Measurements from ENCODE around the gene NOTUM.
"Not testable (repeated sequence)": the region's sequence is repeated elsewhere in the genome, so short reads cannot be mapped to it uniquely, and the experiment has no call there.

NOTUM gene

DNA sequence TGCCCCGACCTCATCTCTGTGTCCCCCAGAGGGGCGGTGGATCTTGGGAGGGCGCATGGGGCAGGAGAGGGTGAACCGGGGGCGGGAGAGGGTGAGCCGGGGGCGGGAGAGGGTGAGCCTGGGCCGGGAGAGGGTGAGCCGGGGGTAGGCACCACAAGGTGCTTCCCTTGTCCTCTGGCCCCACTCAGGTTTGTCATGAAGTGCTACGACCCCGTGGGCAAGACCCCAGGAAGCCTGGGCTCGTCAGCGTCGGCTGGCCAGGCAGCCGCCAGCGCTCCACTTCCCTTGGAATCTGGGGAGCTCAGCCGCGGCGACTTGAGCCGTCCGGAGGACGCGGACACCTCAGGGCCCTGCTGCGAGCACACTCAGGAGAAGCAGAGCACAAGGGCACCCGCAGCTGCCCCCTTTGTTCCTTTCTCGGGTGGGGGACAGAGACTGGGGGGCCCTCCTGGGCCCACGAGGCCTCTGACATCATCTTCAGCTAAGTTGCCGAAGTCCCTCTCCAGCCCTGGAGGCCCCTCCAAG lies 35.3 kb upstream of the NOTUM start:
- DNase-seq: no peak

DNA sequence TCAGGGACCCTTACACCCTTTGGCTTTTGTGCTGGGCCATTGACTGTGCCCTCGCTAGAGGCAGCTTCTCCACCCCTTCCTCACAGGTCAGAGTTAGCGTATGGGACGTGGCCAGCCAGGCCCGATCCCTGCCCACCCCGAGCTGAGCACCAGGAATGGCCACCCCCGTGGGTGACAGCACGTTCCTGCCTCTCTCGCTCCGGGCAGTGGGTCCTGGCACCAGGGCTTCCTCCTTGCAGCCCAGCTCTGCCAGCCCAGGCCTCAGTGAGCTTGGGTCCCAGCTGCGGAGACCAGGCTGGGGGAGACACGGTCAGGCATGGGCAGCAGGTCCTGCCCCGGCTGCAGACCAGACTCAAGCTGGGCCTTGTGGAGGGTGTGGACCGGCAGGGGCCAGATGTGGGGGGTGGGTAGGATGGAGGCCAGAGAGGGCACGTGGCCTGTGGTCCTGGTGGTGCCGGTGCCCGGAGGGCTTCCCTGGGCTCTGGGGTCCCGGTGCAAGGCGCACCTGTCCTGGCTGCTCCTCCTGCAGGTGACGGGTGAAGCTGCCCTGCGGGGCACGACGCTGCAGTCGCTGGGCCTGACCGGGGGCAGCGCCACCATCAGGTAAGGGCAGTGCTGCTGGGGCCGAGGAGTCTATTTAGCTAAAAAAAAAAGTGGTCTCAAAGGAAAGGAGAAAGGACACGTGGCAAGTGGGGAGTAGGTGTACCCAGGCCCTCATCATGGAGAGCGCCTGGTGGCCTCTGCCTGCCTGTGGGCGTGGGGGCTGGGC lies 34.7 kb upstream of the NOTUM start:
- no peak for DNase-seq

DNA sequence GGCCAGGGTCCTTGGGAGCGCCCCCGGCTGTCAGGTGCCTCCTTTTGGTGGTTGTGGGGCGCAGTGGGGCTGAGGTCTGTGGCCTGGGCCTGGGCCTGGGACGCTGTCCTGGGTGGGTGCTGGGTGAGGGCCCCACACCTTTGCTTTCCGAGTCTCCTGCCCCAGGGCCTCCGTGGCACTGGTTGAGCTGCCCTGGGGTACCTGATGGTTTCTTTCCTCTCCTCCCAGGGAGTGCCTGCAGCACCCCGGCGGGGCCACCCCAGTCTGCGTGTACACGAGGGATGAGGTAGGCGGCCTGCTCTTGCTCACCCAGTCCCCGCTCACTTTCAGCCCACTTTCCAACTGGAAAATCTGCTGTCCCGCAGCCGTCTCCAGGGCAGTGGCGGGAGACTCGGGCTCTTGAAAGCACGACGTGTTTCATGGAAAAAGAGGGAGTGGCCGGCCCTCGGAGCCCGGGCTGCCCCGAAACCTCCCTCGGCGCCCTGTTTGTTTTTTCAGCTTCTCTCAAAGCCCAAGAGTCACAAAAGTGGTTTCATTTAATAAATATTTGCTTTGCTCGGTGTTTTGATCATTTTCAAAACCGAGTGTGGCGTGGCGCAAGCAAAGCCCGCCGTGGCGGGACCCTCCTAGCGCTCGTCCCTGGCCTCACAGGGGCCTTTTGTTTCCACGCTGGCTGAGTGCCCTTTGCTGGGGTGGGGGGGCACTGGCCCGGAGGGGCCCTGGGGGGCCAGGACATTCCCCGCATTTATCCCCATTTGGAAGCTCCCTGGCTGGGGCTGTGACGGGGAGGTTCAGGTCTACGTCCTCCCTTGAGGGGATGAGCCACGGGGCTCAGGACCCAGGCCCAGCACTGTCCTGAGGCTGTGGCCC lies 33.8 kb upstream of the NOTUM start:
- DNase-seq: no peak

DNA sequence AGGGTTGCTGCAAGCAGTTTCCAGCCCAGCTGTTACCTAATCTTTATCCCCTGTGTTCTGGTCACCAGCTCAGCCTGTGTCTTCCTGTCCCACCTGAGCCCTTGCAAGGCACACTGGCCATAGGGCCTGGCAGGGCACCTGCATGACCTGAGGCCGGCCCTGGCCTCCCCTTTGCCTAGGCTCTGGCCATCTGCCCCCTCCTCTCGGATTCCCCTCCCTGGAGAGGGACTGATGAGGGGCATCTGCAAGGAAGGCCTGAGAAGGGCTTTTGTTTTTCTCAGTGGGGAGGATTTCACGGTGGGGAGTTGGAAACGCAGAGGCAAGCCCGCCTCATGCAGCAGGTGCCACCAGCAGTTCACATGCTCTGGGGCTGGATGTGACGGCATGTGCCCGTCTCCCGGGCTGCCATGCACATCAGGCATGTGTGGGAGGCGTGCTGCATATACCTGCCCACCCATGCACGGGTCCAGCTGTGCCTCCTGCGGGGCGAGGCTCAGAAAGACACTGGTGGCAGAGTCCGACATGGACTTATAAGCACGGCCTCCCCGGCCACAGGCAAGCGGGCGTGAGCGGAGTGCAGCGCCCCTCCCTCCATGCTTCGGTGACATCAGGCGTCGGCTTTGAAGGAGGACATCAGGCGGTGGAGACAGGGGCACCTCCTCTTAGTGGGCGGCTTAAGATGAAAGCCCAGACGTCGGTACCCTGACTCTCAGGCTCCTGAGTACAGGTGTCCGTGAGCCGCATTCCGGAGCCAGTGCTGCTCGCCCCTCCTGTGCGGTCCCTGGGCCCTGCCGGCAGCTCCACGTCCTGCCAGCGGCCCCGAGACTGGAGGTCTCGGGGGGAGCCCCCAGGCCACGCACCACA lies 33.0 kb upstream of the NOTUM start:
- DNase-seq: no peak

DNA sequence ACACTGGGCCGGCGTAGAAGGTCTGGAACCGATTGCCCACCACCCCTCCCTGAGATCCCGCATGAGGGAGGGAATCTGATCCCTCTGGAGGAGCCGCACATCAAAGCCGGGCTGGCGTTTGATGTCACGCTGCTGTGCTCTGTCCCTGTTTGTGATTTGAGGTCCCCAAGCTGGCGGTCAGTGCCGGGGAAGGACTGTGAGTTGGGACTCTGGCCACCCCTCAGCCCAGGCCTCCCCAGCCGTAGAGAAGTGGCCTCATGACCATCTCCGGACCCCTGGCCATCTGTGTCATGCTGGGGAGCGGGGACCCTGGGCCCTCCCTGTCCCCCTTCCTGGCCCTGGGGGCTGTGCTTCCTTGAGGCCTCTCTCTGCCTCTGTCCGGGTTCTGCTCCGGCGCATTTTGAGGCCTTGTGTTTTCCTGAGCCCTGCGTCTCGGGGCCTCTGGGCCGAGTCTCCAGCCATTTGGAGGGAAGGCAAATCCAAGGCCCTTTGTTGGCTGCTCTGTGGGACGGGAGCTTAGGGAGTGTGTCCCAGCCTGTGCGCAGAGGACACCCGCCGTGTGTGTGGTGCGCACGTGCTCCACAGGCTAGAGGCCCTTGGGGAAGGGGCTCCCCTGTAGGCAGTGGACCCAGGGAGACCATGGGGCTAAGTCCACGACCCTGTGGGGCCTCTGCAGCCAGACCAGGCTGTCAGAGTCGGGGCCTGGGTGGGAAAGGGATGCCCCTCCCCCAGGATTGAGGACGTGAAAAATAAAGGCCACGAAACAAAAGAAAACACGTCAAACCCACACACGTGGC lies 31.5 kb upstream of the NOTUM start:
- no peak for DNase-seq

DNA sequence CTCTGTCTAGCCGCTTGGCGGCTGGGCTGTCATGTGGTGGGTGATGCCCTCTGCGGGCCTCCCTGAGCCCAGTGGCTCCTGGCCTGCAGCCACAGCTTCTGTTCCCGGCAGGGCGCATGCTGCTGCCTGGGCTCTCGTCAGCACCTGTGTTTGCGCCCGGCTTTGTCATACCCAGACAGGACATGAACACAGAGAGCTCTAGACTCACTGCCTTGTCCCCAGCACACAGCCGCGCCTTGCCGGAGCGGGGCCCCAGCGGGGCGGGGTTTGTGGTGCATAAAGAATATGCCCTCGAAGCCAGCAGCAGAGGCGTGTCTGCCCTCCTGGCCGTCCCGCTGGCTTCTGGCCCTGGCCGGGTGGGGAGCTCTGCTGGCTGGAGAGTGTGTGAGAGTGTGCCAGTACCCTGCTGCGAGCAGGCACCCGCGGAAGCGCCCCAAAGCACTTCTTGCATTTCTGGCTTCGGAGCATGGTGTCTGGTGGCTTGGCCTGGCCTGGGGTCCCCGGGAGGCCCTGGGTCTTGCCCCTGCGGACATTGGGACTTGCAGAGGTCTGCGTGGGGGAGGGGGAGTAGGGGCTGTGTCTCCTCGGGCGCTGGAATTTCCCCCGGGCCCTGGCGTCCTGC lies 30.8 kb upstream of the NOTUM start:
- peak; percentile 53 for DNase-seq

DNA sequence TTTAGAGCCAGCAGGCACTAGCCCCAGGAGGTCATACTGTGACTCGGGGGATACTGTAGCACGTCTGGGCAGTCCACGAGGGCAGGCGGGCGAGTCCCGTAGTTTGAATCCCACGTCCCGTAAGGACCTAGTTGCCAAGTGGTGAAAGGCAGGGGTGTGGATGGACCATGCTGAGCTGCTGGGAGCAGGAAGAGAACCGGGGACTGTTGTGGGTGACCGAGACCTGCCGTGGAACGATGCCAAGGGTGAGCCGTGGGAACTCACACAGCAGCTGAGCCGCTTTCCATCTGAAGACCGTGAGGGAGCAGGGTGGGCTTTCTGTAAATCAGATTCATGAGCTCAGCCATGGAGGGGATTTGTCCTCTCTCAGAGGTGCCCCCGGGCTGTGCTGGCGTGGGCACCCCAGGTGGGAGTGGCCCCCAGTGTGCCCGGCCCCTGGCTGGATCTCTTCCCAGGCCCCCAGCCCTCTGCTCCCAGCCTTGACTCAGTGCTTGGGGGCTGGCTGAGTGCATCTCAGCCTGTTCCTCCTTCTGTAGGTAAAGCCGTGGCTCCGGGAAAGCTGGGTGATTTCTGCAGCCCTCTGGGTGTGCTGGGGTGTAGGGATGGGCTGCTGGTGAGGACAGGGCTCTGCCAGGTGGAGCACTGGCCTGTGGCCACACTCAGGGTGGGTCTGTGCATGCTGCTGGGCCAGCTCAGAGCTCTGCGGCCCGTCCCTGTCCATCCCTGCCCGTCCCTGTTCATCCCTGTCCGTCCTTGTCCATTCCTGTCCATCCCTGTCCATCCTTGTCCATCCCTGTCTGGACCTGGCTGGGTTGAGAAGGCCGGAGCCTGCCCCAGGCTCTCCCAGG lies 30.1 kb upstream of the NOTUM start:
- DNase-seq: no peak

DNA sequence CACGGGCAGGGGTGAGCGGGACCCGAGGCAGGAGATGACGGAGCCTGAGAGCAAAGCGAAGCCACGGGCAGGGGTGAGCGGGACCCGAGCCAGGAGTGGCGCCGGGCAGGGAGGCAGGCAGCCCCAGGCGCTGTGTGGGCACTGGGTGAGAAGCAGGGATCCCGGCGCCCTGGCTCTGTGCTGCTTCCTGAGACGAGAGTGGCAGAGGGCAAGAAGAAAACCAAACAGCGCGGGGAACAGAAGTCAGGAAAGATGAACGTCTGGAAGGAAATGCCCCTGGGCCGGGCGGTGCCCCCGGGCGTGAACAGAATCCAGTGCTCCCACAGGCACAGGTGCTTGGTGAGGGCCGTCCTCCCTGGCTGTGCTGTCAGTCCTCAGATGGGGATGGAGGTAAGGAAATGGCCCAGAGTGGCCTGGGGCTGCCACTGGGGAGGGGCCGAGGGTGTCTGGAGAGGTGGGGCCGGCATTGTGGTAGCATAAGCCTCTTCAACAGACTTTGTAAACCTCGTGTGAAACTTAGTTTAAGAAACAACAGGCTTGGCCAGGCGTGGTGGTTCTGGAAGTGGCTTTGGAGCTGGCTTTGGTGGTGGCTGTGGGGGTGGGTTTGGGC lies 26.3 kb upstream of the NOTUM start:
- DNase-seq: no peak

DNA sequence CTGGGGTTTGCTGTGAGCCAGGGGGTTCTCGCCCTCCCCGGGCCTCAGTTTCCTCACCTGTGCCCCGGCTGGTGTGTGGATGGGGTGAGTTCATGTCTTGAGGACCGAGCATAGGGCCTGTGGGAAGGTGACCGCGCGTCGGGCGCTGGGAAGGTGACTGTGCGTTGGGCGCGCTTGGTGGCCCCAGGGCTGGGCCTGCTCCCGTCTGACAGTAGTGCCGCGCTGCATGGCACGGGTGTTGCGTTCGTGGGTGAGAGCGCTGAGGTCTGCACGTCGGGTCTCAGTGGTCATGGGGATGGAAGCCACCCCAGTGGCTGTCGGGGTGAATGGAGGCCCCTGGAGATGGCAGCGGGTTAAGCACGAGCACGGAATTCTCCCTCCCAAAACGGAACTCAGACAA lies 25.6 kb upstream of the NOTUM start:
- no peak for DNase-seq

DNA sequence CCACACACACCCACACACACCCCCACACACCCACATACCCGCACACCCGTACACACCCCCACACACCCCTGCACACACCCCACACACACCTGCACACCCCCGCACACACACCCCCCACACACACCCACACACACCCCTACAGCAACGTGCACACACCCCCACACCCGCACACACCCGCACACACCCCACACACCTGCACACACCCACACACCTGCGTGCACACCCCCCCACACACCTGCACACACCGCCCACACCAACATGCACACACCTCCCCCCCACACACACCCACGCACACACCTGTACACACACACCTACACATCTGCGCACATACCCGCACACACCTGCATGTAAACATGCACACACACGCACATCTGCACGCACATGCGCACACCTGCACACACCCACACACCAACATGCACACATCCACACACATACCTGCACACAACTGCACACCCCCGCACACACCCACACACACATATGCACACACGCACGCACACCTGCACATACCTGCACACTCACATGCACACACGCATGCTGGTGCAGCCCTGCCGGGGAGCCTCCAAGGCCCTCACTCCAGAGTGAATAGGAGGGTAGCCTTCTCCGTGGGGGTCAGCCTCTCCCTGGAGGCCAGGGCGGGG lies 23.9 kb upstream of the NOTUM start:
- DNase-seq: no peak

DNA sequence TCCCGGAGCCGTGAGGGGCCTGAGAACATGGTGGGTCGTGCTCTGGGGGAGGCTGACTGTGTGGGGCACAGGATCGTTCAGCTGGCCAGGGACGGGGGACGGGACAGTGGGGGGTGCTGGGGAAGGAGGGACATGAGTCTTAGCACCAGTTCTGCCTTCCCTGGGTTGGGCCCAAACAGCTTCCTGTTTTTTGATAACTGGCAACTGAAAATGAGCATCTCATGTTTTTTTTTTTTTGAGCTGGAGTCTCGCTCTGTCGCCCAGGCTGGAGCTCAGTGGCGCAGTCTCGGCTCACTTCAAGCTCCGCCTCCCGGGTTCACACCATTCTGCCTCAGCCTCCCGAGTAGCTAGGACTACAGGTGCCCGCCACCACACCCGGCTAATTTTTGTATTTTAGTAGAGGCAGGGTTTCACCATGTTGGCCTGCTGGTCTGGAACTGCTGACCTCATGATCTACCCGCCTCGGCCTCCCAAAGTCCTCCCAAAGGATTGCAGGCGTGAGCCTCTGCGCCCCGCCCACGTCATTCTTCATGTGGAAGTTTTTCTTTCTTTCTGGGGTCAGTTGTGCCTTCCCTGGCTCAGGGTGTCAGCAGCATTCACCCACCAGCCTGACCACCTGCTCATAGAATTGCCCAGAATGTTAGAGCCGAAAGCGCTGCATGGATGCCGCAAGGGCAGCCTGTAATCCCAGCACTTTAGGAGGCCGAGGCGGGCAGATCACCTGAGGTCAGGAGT lies 22.8 kb upstream of the NOTUM start:
- DNase-seq: no peak

DNA sequence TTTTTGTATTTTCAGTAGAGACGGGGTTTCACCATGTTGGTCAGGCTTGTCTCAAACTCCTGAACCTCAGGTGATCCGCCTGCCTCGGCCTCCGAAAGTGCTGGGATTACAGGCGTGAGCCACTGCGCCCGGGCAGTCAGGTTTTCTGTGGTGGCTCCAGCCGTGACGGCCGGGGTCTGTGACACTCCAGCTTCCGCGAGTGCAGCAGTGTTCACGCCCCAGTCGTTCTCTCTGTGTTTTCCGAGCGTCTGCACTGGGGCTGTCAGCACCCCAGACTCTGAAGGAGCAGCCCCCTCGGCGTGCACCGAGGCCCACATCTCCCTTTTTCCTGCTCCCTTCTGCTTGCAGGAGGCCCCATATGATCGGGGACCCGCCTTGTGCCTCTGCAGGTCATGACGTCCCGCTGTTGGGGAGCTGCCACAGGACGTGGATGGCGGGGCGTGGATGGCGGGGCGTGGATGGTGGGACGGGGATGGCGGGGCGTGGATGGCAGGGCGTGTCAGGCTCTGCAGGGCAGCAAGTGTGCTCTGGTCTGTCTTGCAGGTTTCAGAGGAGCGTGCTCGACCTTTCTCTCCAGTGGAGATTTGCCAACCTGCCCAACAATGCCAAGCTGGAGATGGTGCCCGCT lies 22.1 kb upstream of the NOTUM start:
- no peak for DNase-seq

DNA sequence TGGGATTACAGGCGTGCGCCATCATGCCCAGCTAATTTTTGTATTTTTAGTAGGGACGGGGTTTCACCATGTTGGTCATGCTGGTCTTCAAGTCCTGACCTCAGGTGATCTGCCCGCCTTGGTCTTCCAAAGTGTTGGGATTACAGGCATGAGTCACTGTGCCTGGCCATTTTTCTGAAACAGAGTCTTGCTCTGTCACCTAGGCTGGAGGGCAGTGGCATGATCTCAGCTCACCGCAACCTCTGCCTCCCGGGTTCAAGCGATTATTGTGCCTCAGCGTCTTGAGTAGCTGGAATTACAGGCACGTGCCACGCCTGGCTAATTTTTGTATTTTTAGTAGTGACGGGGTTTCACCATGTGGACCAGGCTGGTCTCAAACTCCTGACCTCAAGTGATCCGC lies 20.5 kb upstream of the NOTUM start:
- DNase-seq: not testable (repeated sequence)

DNA sequence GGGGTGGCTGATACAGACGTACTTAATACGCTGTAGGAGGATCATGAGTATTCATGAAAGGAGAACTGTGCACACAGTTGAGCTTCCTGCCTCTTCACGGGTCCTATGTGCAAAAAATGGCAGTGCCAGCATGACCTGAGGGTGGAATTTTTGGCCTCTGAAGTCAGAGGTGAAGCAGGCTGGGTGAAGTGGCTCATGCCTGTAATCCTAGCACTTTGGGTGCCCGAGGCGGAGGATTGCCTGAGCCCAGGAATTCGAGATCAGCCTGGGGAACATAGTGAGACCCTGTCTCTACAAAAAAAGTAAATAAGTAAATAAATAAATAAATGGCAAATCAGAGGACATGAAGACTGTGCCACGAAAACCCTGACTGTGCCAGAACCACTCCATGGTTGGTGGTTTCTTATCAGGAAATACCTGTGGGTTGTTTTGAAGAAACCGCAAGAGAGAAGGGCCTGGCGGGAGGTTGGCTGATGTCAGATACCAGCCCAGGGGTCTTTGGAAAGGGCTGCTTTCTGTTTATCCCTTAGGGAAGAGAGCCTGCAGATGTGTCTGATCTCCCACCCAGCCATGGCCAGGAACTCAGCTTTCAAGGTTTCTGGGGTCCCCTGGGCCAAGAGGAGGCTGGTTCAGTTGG lies 19.8 kb upstream of the NOTUM start:
- no peak for DNase-seq

DNA sequence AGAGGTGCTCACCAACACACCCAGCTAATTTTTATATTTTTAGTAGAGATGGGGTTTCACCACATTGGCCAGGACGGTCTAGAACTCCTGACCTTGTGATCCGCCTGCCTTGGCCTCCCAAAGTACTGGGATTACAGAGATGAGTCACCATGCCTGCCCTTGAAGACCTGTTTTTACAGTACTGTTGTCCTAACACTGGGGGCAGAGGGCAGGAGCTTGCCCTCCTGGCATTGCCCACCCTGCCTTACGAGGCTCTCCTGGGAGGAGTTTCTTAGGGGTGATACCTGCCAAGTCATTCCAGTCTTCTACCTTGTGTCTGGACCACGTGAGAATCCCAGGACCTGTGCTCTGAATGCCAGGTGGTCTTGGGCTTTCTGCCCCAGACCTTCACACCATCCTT lies 19.1 kb upstream of the NOTUM start:
- no peak for DNase-seq

DNA sequence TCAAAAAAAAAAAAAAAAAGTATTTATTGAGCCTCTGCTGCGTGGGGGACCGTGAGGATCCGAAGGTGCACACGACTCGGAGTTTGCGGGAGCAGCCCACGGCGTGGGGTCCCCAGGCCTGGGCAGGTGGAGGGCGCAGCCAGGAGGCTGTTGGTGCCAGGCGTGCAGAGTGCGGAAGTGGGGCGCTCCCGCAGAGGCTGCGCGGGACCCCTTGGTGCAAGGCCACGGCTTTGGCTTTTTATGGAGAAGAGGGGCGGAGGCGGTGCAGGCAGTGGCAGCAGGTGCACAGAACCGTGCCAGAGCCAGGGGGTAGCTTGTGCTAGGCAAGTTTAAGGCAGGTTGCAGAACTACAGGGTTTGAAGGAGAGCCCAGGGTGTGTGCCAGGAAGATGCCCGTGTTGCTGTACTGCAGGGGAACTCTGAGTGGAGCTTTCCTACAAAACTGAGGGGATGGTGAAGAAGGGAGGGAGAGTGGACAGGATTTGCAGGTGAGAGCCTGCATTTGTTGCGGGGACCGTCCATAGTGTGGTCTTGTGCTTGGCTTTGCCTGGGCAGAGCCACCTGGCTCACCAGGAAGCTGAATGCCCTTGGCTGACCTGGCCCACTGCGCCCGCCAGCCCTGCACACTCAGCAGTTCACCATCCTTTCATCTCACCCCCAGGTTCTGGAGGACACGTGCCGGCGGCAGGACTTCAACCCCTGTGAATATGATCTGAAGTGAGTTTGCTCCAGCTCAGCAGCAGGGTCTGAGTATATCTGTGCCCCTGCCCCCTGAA lies 17.7 kb upstream of the NOTUM start:
- DNase-seq: no peak

DNA sequence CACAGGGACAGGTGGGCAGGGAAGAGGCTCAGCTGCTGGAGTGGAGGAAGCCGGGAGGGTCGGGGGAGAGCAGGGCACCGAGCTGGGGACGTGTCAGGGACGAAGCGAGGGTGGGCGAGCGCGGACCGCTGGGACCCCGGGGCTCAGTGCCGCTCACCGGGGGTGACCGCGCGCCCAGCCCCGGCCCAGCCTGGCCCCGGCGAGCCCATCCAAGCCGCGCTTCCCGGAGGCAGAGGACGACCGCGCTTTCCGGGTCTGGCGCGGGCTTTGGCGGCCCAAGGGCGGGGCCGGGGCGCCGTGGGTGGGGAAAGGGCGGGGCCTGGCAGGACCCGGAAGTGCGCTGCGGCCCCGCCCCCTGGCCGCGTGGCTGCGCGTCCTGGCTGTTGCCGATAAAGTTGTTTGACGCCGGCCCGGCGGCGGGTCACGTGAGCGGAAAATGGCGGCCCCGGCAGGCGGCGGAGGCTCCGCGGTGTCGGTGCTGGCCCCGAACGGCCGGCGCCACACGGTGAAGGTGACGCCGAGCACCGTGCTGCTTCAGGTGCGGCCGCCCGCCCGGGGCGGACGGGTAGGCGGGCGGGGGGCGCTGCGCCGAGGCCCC lies 16.3 kb upstream of the NOTUM start, which contains the start of gene ASPSCR1:
ASPSCR1 (plus strand) TSS at position 419 of the 598 bp plus-strand sequence; CDS start at position 437, 18 bp downstream.
- peak; percentile 88 for DNase-seq
